ENCODE measurements around the gene SLC35F2. TPM values are rescaled to one million over a fixed set of nuclear protein-coding genes. Genes with fewer than 3 reads are reported as not detected.

SLC35F2 gene
- total RNA-seq, 2 donors from 2014 or later, result 18.8 to 23.6 TPM

- Histone ChIP-seq H3K36me3 (ENCODE audit: control insufficient read depth, insufficient read depth, low read length) (no peaks in the 10 kb centered on the region), H3K27me3 (ENCODE audit: control insufficient read depth, insufficient read depth, low read length, poor library complexity, severe bottlenecking) (no peaks in the 10 kb centered on the region), H3K27ac (ENCODE audit: low read depth, low read length) (no peak overlapping the region), H3K4me1 (ENCODE audit: control insufficient read depth, insufficient read depth, low read length) (peaks cover 4% of the 10 kb centered on the region), H3K4me3 (ENCODE audit: low read length) (no peak overlapping the region), H3K9ac (ENCODE audit: extremely low read depth, low read length, poor library complexity, severe bottlenecking) (no peak overlapping the region), H3K9me3 (ENCODE audit: control insufficient read depth, low read length) (no peaks in the 10 kb centered on the region)
- DNase-seq, result no peak
- TF ChIP-seq, protein P1, sequence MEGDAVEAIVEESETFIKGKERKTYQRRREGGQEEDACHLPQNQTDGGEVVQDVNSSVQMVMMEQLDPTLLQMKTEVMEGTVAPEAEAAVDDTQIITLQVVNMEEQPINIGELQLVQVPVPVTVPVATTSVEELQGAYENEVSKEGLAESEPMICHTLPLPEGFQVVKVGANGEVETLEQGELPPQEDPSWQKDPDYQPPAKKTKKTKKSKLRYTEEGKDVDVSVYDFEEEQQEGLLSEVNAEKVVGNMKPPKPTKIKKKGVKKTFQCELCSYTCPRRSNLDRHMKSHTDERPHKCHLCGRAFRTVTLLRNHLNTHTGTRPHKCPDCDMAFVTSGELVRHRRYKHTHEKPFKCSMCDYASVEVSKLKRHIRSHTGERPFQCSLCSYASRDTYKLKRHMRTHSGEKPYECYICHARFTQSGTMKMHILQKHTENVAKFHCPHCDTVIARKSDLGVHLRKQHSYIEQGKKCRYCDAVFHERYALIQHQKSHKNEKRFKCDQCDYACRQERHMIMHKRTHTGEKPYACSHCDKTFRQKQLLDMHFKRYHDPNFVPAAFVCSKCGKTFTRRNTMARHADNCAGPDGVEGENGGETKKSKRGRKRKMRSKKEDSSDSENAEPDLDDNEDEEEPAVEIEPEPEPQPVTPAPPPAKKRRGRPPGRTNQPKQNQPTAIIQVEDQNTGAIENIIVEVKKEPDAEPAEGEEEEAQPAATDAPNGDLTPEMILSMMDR (conservative IDR thresholded peaks at IDR 0.05), result no peak
- H3K4me3 Mint-ChIP-seq, result no peak overlapping the region
- H3K4me1 Mint-ChIP-seq, result peaks cover 28% of the 10 kb centered on the region
- WGBS, 2 experiments (ENCODE audit: insufficient coverage in 1 of 2, insufficient read length in 1 of 2), result 90 to 92% methylated on average over 2 to 7 of the region's 7 CpGs
- no peaks in the 10 kb centered on the region for H3K9me3 Mint-ChIP-seq
- no peaks in the 10 kb centered on the region for H3K36me3 Mint-ChIP-seq (ENCODE audit: low read depth)
- no peaks in the 10 kb centered on the region for H3K27me3 Mint-ChIP-seq (ENCODE audit: insufficient read depth)
- H3K27ac Mint-ChIP-seq, result no peak overlapping the region
Measured at GRCh38 chr11:107844041-107844440, 14.5 kb downstream of the SLC35F2 start.

- TF ChIP-seq, protein P1 (conservative IDR thresholded peaks at IDR 0.05), result no peak
- no peak overlapping the region for H3K27ac ChIP-seq (ENCODE audit: low read depth, low read length)
- no peaks in the 10 kb centered on the region for H3K27me3 ChIP-seq (ENCODE audit: control insufficient read depth, insufficient read depth, low read length, poor library complexity, severe bottlenecking)
- no peak overlapping the region for H3K27ac Mint-ChIP-seq
- no peak overlapping the region for H3K4me3 ChIP-seq (ENCODE audit: low read length)
- no peaks in the 10 kb centered on the region for H3K9me3 ChIP-seq (ENCODE audit: control insufficient read depth, low read length)
- WGBS, 2 experiments (ENCODE audit: insufficient coverage in 1 of 2, insufficient read length in 1 of 2), result 94 to 97% methylated on average over 3 to 6 of the region's 8 CpGs
- no peaks in the 10 kb centered on the region for H3K36me3 Mint-ChIP-seq (ENCODE audit: low read depth)
- peaks cover 14% of the 10 kb centered on the region for H3K4me1 Mint-ChIP-seq
- H3K4me1 ChIP-seq (ENCODE audit: control insufficient read depth, insufficient read depth, low read length), result peaks cover 4% of the 10 kb centered on the region
- DNase-seq, result peak; percentile 16
- no peak overlapping the region for H3K9ac ChIP-seq (ENCODE audit: extremely low read depth, low read length, poor library complexity, severe bottlenecking)
- H3K9me3 Mint-ChIP-seq, result no peaks in the 10 kb centered on the region
- H3K36me3 ChIP-seq (ENCODE audit: control insufficient read depth, insufficient read depth, low read length), result no peaks in the 10 kb centered on the region
- H3K27me3 Mint-ChIP-seq (ENCODE audit: insufficient read depth), result no peaks in the 10 kb centered on the region
- H3K4me3 Mint-ChIP-seq, result no peak overlapping the region
Measured at GRCh38 chr11:107842412-107843100, 16.0 kb downstream of the SLC35F2 start.

- DNase-seq, result peak; percentile 44
- no peak overlapping the region for H3K9ac ChIP-seq (ENCODE audit: extremely low read depth, low read length, poor library complexity, severe bottlenecking)
- H3K4me1 Mint-ChIP-seq, result peaks cover 27% of the 10 kb centered on the region
- H3K4me1 ChIP-seq (ENCODE audit: control insufficient read depth, insufficient read depth, low read length), result peaks cover 7% of the 10 kb centered on the region
- 80 to 86% methylated on average over 1 to 2 of the region's 2 CpGs for WGBS, 2 experiments (ENCODE audit: insufficient coverage in 1 of 2, insufficient read length in 1 of 2)
- peaks cover 4% of the 10 kb centered on the region for H3K27me3 Mint-ChIP-seq (ENCODE audit: insufficient read depth)
- TF ChIP-seq, protein P1 (conservative IDR thresholded peaks at IDR 0.05), result no peak
- no peaks in the 10 kb centered on the region for H3K9me3 ChIP-seq (ENCODE audit: control insufficient read depth, low read length)
- H3K9me3 Mint-ChIP-seq, result no peaks in the 10 kb centered on the region
- H3K4me3 ChIP-seq (ENCODE audit: low read length), result no peak overlapping the region
- no peak overlapping the region for H3K4me3 Mint-ChIP-seq
- no peaks in the 10 kb centered on the region for H3K36me3 Mint-ChIP-seq (ENCODE audit: low read depth)
- no peak overlapping the region for H3K27ac ChIP-seq (ENCODE audit: low read depth, low read length)
- H3K27ac Mint-ChIP-seq, result no peak overlapping the region
- no peaks in the 10 kb centered on the region for H3K27me3 ChIP-seq (ENCODE audit: control insufficient read depth, insufficient read depth, low read length, poor library complexity, severe bottlenecking)
- no peaks in the 10 kb centered on the region for H3K36me3 ChIP-seq (ENCODE audit: control insufficient read depth, insufficient read depth, low read length)
Measured at GRCh38 chr11:107840129-107840484, 18.5 kb downstream of the SLC35F2 start.

Measured in endodermal cell (in vitro differentiated cells).